Frontal cortex (tissue), 4 donors: ENCODE data around the gene RYR2. TPM values are rescaled to one million over a fixed set of nuclear protein-coding genes. Genes with fewer than 3 reads are reported as not detected.

ENCODE experiments used
- DNase-seq, 2 donors: peaks; one replicate each; pipeline ENCODE4 v3.0.0; 2012; ENCODE audit warnings: low spot score in 2 of 2
- FAIRE-seq: peaks from 2 replicates; lab custom pipeline; 2012; peaks lifted over from hg19 to GRCh38; lab: Jason Lieb, UNC
- total RNA-seq: library from RNA; depleted of rRNA; stranded (reverse); fragments of >200 nt; gene quantifications from one replicate; pipeline ENCODE4 v1.2.3, GENCODE V29; 2014
- donor health status: control.
- donor health status: control.
- donor health status: control.

Gene RYR2
- total RNA-seq, 1 donor from 2014 or later: 29.8 TPM

DNA sequence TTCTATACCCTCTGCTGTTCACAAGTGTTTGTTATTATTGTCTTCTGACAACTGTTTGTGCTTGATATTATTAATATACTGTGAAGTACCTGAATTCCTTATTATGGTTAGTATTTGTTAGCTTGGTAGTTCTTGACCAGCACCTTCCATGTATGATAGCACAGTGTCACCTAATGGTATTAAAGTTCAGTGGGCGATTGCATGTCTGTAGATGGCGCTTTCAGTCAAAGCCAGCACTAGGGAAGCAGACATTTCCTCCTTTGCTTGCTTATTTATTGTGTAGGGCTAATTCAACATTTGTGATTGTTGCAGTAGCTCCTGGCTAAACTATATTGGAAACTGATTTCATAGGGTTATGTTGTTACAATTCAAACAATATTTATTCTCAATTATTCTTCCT lies 630.8 kb downstream of the RYR2 start:
- FAIRE-seq (no peak), DNase-seq (no peak)

DNA sequence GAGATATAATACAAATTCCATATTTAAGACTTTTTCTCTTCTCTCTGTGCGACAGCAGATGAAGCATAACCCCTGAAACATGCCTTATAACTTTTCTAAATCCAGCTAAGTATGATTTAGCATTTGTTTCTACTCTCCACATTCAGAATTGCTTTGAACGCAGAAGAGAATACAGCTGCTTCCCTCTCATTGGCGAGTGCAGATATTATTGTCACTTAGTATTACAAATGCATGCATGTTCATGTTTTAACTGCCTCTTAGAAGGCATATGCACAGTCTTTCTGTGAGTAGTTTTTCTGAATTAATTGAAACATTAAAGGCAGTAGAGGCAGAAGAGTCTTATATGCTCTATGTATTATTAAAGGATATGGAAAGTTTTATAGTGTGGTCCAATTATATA lies 631.6 kb downstream of the RYR2 start:
- FAIRE-seq (no peak), DNase-seq (no peak)

DNA sequence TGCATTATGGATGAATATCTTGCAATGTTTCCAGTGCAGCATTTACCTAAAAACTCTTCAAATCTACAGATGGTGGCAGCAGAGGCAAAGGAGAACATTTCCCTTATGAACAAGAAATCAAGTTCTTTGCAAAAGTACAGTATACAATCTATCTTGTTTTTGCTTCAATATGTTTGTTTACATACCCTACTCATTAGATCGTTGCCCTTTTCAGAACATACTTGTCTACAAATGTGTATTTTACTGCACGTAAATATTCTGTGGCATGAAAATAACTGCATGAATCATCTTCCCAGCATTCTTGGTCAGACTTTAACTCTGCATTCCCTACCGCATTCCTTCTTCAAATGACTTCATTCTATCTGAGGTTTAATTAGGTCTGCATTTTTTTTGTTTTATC lies 636.0 kb downstream of the RYR2 start:
- FAIRE-seq: no peak

DNA sequence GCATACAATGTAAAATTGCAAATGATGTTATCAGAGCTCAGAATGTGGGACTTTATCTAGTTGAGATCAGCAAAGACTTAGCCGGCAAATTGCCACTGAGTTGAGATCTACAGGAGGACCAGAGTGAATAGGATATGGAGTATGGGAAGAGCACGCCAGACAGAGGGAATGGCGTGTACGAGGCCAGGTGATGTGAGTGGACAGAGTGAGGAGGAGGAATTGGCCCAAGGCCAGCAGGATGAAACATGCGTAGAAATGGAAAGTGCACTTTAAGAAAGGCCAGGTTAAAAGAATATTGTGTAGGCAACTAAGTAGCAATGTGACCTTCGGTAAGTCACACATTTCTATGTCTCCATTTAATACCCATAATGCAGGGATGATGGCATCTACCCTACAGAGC lies 637.7 kb downstream of the RYR2 start:
- no peak for FAIRE-seq
- no peak for DNase-seq

More for the DNA sequence above, 636.0 kb downstream of the RYR2 start:
- no peak for DNase-seq

DNA sequence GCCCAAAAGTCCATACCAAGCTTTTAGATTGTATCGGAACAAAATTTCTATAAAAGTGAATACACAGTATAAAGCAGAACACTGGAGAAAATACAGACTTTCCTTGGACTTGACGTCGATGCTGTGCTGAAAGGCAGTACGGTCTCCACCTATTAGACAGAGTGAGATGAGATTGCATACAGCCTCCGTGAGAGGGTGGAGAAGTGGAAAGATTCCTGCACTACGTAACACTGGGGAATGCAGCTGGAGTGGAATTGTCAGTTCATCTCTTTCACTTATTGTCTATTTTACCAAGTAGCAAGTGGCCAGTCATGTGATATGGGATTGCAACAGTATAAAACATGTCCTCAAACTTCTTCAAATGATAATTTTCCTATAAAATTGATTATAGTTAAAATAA lies 639.2 kb downstream of the RYR2 start:
- FAIRE-seq (no peak), DNase-seq (no peak)

DNA sequence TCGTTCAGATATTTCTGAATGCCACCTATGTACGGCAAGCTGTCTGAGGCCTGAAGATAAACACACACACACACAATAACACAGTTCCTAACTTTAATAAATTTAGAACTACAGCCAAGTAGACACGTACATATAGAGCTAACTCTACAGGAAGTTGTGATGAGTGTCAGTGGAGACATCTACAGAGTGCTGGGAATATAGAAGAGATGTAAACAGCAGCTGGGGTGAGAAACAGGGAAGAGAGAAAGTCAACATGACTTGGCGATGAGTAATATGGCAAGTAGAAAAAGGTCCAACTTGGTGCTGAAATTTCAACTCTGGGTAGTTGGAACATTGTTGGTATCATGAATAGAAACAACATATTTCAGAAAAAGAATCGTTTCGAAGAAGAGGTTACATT lies 642.3 kb downstream of the RYR2 start:
- DNase-seq (no peak), FAIRE-seq (no peak)

DNA sequence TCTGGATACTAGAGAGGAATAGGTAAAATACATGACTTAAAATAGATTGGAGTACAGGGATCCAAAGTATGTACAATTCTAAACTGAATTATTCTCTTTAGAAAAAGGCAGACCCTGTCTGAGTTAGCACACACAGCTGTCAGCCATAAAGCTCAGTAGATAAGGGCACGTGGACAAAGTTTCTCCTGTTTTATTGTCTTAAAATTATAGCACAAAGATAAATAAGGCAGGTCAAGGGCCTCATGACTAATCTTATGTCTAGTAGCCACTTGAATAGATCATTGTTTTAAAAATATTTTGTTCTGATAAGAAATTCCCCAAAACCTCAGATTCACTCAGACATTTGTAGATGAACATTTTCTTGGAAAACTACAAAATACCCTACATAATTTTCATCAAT lies 643.6 kb downstream of the RYR2 start:
- no peak for DNase-seq
- no peak for FAIRE-seq

DNA sequence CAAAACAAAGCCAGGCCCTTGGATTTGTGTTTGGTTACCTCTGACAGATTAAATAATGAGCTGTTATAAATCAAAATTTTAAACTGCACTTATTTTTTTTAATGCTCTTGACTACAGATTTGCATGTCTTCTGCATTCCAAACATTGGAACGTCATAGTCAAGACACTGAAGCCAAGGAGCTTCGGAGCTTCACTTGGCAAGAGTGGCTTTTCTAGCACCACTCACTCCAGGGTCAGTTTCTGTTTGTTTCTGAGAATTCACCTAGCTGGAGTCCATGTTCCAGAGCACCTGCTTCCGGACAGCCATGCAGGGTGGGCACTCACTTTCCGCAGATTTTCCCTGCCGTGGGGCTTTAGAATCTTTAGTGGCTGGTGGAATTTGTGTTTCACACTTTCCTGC lies 645.8 kb downstream of the RYR2 start:
- DNase-seq (no peak), FAIRE-seq (no peak)

DNA sequence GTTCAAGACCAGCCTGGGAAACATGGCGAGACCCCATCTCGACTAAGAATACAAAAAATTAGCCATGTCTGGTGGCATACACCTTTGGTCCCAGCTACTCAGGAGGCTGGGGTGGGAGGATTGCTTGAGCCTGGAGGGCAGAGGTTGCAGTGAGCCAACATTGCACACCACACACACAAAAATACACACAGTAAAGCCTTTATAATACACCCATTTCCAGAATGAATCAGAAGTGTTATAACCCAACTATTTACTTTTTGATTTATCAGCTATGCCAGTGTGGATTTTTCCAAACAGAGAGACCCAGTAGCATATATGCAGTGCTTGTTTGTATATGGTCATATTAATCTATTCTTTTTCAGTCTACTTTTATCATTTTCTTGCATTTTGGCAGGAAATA lies 648.7 kb downstream of the RYR2 start:
- FAIRE-seq (no peak), DNase-seq (no peak)

DNA sequence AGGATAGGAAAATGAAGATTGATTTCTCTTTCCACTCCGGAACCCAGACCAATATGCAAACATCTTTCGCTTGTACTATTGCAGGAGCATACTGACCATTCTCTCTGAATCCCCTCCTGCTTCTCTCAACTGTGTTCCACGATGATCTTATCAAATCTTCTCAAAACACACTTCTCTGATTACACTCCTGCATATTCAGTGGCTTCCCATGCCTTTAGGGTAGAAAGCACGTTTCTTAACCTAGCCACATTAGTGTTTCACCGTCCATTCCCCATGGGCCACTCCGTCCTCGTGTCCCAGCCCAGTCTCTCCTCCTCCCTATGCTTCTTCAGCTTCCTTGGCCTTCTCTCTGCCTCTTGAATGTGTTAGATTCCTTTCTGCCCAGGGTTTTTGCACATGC lies 650.3 kb downstream of the RYR2 start:
- FAIRE-seq: no peak

DNA sequence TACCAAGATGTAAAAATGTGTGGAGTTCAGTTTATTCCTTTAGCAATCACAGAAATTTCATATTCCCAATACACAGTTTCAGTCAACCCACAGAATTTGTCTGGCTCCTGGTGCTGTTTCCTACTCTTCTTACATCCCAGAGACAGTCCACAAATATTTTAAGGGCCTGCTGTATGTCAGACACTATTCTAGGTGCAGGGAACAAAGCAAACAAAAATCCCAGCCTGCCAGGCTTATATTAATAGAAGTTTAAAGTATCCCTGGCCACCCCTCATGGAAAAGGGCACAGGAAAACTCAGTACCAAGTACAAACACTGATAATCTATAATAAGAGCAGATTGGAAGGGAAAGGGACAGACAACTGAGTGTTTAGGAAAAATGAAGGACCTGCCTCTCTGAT lies 653.9 kb downstream of the RYR2 start:
- DNase-seq (no peak), FAIRE-seq (no peak)

More for the DNA sequence above, 650.3 kb downstream of the RYR2 start:
- no peak for DNase-seq

DNA sequence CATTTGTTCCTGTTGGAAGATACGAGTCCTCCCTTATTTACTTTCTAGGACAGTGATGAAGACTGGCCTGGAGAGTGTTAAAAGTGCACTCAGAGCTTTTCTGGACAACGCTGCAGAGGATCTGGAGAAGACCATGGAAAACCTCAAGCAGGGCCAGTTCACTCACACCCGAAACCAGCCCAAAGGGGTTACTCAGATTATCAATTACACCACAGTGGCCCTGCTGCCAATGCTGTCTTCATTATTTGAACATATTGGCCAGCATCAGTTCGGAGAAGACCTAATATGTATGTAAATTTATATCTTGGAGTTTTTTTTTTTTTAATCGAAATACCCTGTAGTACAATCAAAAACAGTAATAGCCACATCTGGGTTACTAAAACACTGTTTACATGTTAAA lies 658.2 kb downstream of the RYR2 start:
- FAIRE-seq (no peak), DNase-seq (no peak)

DNA sequence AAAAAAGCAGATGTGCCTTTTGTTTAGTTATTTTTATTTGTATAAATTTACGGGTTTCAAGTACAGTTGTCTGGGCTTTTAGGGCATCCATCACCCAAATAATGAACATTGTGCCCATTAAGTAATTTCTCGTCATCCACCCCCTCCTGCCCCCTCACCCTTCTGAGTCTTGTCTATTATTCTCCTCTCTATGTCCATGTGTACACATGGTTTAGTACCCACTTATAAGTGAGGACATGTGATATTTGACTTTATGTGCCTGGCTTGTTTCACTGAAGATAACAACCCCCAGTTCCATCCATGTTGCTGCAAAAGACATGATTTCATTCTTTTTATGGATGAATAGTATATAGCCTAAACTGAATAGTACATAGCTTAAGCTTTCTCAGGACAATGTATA lies 659.5 kb downstream of the RYR2 start:
- FAIRE-seq: no peak

DNA sequence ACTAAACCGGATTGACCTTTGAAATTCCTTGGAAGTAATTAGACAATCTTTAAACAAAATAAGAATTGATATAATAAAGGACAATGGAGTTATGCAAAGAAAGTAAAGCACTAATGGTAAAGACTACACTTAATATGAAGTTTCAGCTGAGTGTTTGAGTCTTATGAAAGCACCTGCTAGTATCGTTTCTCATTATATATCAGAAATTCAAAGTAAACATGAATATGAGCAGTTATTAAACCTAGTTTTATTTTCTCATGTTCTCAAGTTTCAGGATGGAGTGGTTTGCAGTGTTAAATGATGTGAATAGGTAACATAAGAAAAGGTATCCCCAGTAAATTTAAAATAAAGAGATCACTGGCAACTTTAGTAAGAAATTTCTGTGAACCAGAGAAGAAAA lies 660.2 kb downstream of the RYR2 start:
- DNase-seq (no peak), FAIRE-seq (no peak)

More for the DNA sequence above, 659.5 kb downstream of the RYR2 start:
- no peak for DNase-seq

DNA sequence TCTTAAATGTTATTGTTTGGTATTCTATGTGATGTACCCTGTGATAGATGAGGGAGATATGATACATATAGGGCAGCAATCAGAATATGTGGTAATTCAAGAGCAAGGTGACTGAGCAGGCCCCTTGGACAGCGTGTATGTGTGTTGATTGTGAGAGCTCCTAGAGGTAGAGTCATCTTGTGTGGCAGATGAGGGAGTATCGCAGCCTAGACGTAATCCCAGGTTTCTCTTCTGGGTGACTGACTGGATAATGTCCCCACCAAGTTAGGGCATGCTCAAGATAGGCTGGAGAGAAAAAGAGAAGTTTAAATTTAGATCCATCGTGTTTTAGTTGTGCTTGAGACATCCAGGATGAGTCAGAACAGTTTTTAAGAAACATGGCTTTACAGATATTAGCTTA lies 663.5 kb downstream of the RYR2 start:
- DNase-seq (no peak), FAIRE-seq (no peak)

DNA sequence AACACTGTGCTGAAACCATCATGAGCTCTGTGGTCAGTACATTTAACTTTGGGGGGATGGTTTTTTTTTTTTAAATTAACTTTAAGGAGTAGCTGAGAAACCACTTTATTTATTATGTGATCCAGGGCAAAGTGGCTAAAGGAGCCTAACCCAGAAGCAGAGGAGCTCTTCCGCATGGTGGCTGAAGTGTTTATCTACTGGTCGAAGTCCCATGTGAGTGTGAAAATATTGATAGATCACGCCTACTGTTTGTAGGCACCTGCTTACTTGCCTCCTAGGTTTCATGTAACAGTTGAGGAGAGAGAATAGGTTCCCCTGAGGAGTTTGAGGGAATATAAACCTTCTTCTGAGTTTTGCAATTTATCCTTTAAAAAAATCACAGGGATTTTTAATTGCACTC lies 667.4 kb downstream of the RYR2 start:
- no peak for FAIRE-seq
- no peak for DNase-seq

DNA sequence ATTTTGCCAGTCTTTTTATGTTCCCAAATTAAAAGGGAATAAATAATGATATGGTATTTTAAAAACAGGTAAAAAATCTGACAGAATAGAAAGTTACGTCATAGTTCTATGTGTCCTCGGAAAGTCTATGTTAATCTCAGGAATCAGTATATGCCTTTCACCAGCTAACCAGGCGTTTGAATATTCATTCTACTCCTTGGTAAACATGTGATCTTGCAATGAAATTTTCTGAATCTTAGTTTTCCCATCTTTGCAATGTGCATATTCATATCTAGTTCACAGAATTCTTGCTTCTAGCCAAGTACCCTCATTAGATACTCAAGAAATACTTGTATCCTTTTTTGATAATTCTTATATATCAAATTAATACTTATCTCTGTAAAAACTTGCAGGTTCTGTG lies 669.3 kb downstream of the RYR2 start:
- FAIRE-seq (no peak), DNase-seq (no peak)

DNA sequence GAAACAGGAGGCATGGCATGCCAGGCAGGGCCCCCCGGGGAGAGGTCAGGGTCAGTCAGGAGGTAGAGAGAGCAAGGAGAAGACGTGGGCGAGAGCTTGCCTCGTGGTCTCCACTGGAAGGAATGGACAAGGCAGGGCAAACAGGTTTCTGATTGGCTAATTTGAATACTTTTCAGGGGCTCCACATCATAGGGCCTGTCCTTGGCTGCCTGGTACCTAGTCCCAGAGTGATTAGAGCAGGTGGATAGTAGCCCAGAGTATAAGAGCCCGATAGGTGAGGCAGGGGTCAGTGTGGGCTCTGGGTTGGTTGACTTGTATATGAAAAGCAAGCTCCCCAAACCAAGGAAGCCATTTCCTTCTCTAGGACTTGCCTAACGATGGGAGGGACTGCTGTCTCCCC lies 670.1 kb downstream of the RYR2 start:
- DNase-seq: no peak
- FAIRE-seq: no peak

DNA sequence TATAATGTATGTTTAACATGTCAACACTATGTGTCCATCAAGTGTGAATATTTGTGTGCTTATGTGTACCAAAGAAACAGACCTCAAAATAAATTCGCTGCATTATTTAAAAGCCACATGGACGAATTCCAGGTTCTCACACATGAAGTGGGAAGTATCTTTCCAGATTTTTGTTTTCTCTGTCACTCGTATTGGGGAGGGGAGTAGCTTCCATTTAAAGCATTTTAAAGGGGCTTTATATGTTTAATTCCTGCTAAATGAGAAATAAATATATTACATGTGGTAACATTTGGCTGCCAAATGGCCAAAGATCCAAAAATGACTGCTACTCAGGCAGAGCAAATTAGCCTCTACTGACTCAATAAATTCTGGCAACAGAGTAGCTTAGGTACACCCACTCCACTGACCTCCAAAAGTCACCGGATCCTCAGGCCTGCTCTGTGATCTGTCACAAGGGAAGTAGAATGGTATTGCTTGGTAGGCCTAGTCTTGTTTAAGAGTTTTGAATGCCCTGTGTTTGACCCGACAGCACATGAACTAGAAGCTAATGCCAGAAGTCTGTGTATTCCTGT lies 670.7 kb downstream of the RYR2 start:
- no peak for DNase-seq

DNA sequence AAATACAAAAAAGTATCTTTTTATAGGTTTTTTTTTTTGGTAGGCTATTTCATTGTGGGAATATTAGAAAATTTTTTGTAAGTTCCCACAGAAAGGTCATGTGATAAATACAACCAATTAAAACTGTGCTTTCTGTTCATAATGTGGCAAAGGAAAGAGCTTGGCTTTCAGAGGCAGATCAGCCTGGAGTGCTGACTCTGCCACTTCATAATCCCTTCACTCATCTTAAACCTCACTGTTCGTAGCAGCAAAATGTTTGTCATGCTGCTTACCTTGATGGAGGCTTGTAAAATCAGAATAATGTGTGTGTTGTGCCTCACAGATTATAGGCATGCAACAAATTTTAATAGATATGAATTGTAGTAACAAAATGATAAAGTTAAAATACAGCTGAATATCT lies 671.9 kb downstream of the RYR2 start:
- peak in 1 of 2 donors; percentile 3 for DNase-seq
- no peak for FAIRE-seq

More for the DNA sequence above, 670.7 kb downstream of the RYR2 start:
- FAIRE-seq: no peak

DNA sequence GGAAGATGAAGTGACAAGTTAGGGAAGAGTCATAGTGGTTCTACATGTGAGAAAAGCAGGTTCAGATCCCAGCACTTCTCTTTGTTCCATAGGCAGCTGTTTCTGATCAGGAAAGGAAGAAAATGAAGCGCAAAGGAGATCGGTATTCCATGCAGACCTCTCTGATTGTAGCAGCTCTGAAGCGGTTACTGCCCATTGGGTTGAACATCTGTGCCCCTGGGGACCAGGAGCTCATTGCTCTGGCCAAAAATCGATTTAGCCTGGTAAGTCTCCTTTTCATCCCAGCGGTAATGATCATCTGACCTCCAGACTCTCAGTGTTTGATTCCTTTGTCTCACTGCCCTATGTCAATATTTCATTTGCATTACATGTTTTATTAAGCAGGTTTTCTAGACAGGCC lies 675.1 kb downstream of the RYR2 start:
- no peak for FAIRE-seq
- DNase-seq: no peak

DNA sequence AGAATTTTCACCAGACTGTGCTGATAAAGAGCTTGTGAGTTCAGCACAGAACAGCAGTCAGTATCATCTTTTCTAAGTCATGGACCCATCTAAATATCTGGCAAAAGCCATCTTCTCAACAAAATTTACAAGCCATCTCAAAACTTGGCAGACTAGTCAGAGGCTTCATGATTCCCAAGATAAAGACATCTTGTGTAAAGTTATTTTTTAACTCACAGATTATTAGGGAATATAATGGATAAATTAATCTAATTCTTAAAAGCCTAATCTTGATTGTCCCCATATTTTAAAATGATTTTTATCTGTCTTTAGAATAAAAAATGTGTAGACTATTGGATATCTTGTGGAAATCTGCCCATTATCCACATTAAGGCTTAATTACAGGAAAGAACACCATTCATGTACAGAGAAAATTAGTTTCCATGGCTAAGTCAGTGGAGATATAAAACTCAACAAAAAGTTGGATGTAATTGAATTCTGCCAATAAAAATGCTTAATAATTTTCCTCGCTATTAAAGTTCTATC lies 688.9 kb downstream of the RYR2 start:
- FAIRE-seq (no peak), DNase-seq (no peak)
